DOHH2 (cell line): Measurements from ENCODE around the gene ABLIM1.

Experiments used
- H3F3A ChIP-seq: fragments of 200-600 bp; sonication (generic), shearing (Covaris generic); 2 replicates; pipeline ENCODE4 v1.6.0; 2016; ENCODE audit warnings: antibody characterized with exemption, mild to moderate bottlenecking; ENCODE audit not compliant: control insufficient read depth, insufficient read depth
- H3K27ac ChIP-seq: fragments of 200-600 bp; sonication (generic); 2 replicates; pipeline ENCODE4 v1.5.1; 2014; ENCODE audit warnings: low read depth, mild to moderate bottlenecking, low read length, moderate library complexity
- H3K27me3 ChIP-seq: fragments of 200-600 bp; sonication (generic); 2 replicates; pipeline ENCODE4 v1.6.1; 2014; ENCODE audit warnings: mild to moderate bottlenecking, low read length, mixed read lengths; ENCODE audit not compliant: control insufficient read depth
- H3K36me3 ChIP-seq: fragments of 200-600 bp; sonication (generic); 2 replicates; pipeline ENCODE4 v1.6.1; 2014; ENCODE audit warnings: mild to moderate bottlenecking, low read length, moderate library complexity, mixed read lengths; ENCODE audit not compliant: control insufficient read depth
- H3K4me1 ChIP-seq: fragments of 200-600 bp; sonication (generic); 2 replicates; pipeline ENCODE4 v1.6.1; 2014; ENCODE audit warnings: mild to moderate bottlenecking, low read length, mixed read lengths; ENCODE audit not compliant: control insufficient read depth
- H3K4me2 ChIP-seq: fragments of 200-600 bp; sonication (generic); 2 replicates; pipeline ENCODE4 v1.6.0; 2014; ENCODE audit warnings: mild to moderate bottlenecking, low read length, moderate library complexity
- H3K4me3 ChIP-seq: fragments of 200-600 bp; sonication (generic); 2 replicates; pipeline ENCODE4 v1.5.1; 2014; ENCODE audit warnings: mild to moderate bottlenecking, low read length, mixed read lengths
- H3K79me2 ChIP-seq: fragments of 200-600 bp; sonication (generic); 2 replicates; pipeline ENCODE4 v1.6.1; 2014; ENCODE audit warnings: mild to moderate bottlenecking, low read length, mixed read lengths; ENCODE audit not compliant: control insufficient read depth
- H3K9me2 ChIP-seq: fragments of 200-600 bp; sonication (generic); replicated peaks from 2 replicates; pipeline ENCODE4 v1.6.1; 2014; ENCODE audit warnings: mild to moderate bottlenecking, low read length, mixed read lengths; ENCODE audit not compliant: control insufficient read depth
- H3K9me3 ChIP-seq: fragments of 200-600 bp; sonication (generic); 2 replicates; pipeline ENCODE4 v1.6.1; 2014; ENCODE audit warnings: antibody characterized with exemption, low read length, mixed read lengths; ENCODE audit not compliant: control insufficient read depth, insufficient read depth
- H4K20me1 ChIP-seq: fragments of 200-600 bp; sonication (generic); 2 replicates; pipeline ENCODE4 v1.6.0; 2014; ENCODE audit warnings: low read depth, mild to moderate bottlenecking, antibody characterized with exemption, low read length, moderate library complexity; ENCODE audit not compliant: control insufficient read depth, insufficient read depth
- CTCF ChIP-seq: fragments of 200-600 bp; sonication (generic); IDR thresholded peaks from one replicate; pipeline ENCODE4 v1.5.1; 2014; ENCODE audit warnings: antibody characterized with exemption, mild to moderate bottlenecking, low read depth, low read length; ENCODE audit not compliant: poor library complexity, severe bottlenecking
- EZH2phosphoT487 ChIP-seq: fragments of 200-600 bp; sonication (generic); IDR thresholded peaks from 2 replicates; pipeline ENCODE4 v1.6.1; 2017; ENCODE audit warnings: borderline replicate concordance, mild to moderate bottlenecking, antibody characterized with exemption, low read length, moderate library complexity, mixed read lengths

The ABLIM1 gene

GRCh38 chr10:114576132-114576487 is 82.0 kb downstream of the ABLIM1 start:
- Histone ChIP-seq H3K4me2 (no peak overlapping the region), H3K4me1 (no peaks in the 10 kb centered on the region), H3F3A (no peaks in the 10 kb centered on the region), H3K9me3 (no peaks in the 10 kb centered on the region), H3K27ac (no peak overlapping the region), H3K4me3 (no peak overlapping the region), H3K9me2 (no peaks in the 10 kb centered on the region), H3K27me3 (0 out of 2 replicates have a peak, but pooled peaks cover 8% of the 10 kb centered on the region), H3K36me3 (no peaks in the 10 kb centered on the region), H3K79me2 (no peaks in the 10 kb centered on the region), H4K20me1 (no peaks in the 10 kb centered on the region)
- TF ChIP-seq CTCF (no peak), EZH2phosphoT487 (no peak)

GRCh38 chr10:114575417-114576131 is 82.5 kb downstream of the ABLIM1 start:
- H3K27me3 ChIP-seq: 0 out of 2 replicates have a peak, but pooled peaks cover 8% of the 10 kb centered on the region
- no peak overlapping the region for H3K27ac ChIP-seq
- H3K4me2 ChIP-seq: no peak overlapping the region
- H3K36me3 ChIP-seq: no peaks in the 10 kb centered on the region
- no peaks in the 10 kb centered on the region for H3F3A ChIP-seq
- no peak overlapping the region for H3K4me3 ChIP-seq
- H3K9me2 ChIP-seq: no peaks in the 10 kb centered on the region
- no peaks in the 10 kb centered on the region for H4K20me1 ChIP-seq
- no peaks in the 10 kb centered on the region for H3K79me2 ChIP-seq
- no peak for TF ChIP-seq CTCF
- H3K9me3 ChIP-seq: no peaks in the 10 kb centered on the region
- H3K4me1 ChIP-seq: no peaks in the 10 kb centered on the region

- no peak overlapping the region for H3K4me3 ChIP-seq
- no peak overlapping the region for H3K27ac ChIP-seq
- no peaks in the 10 kb centered on the region for H3K79me2 ChIP-seq
- 0 out of 2 replicates have a peak, but pooled peaks cover 6% of the 10 kb centered on the region for H3K27me3 ChIP-seq
- H3K9me3 ChIP-seq: no peaks in the 10 kb centered on the region
- H3F3A ChIP-seq: no peaks in the 10 kb centered on the region
- H3K9me2 ChIP-seq: no peaks in the 10 kb centered on the region
- H3K4me1 ChIP-seq: no peaks in the 10 kb centered on the region
- no peaks in the 10 kb centered on the region for H3K36me3 ChIP-seq
- H3K4me2 ChIP-seq: no peak overlapping the region
- TF ChIP-seq EZH2phosphoT487 (no peak), CTCF (no peak)
- H4K20me1 ChIP-seq: no peaks in the 10 kb centered on the region
Measured at GRCh38 chr10:114573330-114574045, 84.6 kb downstream of the ABLIM1 start.
